Neural cell (in vitro differentiated cells): ENCODE data around the gene PM20D2.
"Not testable (repeated sequence)": the region's sequence is repeated elsewhere in the genome, so short reads cannot be mapped to it uniquely, and the experiment has no call there.

Experiments used
- EP300 ChIP-seq: fragments of 450-650 bp; conservative IDR thresholded peaks from 2 replicates; pipeline ENCODE4 v1.6.1; 2014; ENCODE audit warnings: antibody characterized with exemption, mild to moderate bottlenecking, moderate library complexity; ENCODE audit not compliant: poor library complexity, severe bottlenecking
- EZH2 ChIP-seq: fragments of 200-600, 300-800 bp; shearing (Covaris generic), sonication (generic); IDR thresholded peaks from 2 replicates; pipeline ENCODE4 v1.6.1; 2014; ENCODE audit warnings: antibody characterized with exemption, low read length, borderline replicate concordance, mild to moderate bottlenecking; ENCODE audit not compliant: insufficient read depth, poor library complexity, severe bottlenecking
- MXI1 ChIP-seq: fragments of 450-650 bp; conservative IDR thresholded peaks from 2 replicates; pipeline ENCODE4 v1.6.1; 2014; ENCODE audit warnings: antibody characterized with exemption, mild to moderate bottlenecking; ENCODE audit not compliant: poor library complexity, severe bottlenecking
- POLR2AphosphoS5 ChIP-seq: IDR thresholded peaks from 2 replicates; pipeline ENCODE4 v1.6.1; 2012
- RAD21 ChIP-seq: fragments of 450-650 bp; conservative IDR thresholded peaks from 2 replicates; pipeline ENCODE4 v1.6.1; 2014; ENCODE audit warnings: antibody characterized with exemption, mild to moderate bottlenecking, moderate library complexity
- SMC3 ChIP-seq: fragments of 450-650 bp; conservative IDR thresholded peaks from 2 replicates; pipeline ENCODE4 v1.6.1; 2014; ENCODE audit warnings: antibody characterized with exemption, mild to moderate bottlenecking, moderate library complexity; ENCODE audit not compliant: poor library complexity
- TAF1 ChIP-seq: IDR thresholded peaks from 2 replicates; pipeline ENCODE4 v1.6.1; 2012; ENCODE audit warnings: low read depth
- TF ChIP-seq, protein P1 (sequence below): fragments of 450-650 bp; IDR thresholded peaks from 2 replicates; pipeline ENCODE4 v1.5.1; 2014; ENCODE audit warnings: antibody characterized with exemption, mild to moderate bottlenecking, moderate library complexity; ENCODE audit not compliant: poor library complexity, severe bottlenecking
- TF ChIP-seq, protein P2 (sequence below): IDR thresholded peaks from 2 replicates; pipeline ENCODE4 v1.6.1; 2012; ENCODE audit warnings: borderline replicate concordance

DNA sequence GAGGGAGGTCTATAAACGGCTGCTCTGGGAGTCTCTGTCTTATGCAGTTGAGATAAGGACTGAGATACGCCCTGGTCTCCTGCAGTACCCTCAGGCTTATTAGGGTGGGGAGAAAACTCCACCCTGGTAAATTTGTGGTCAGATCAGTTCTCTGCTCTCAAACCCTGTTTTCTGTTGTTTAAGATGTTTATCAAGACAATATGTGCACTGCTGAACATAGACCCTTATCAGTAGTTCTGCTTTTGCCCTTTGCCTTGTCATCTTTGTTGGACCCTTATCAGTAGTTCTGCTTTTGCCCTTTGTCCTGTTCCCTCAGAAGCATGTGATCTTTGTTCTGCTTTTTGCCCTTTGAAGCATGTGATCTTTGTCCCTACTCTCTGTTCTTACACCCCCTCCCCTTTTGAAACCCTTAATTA, 17.6 kb upstream of the PM20D2 start:
- TF ChIP-seq, protein P1, sequence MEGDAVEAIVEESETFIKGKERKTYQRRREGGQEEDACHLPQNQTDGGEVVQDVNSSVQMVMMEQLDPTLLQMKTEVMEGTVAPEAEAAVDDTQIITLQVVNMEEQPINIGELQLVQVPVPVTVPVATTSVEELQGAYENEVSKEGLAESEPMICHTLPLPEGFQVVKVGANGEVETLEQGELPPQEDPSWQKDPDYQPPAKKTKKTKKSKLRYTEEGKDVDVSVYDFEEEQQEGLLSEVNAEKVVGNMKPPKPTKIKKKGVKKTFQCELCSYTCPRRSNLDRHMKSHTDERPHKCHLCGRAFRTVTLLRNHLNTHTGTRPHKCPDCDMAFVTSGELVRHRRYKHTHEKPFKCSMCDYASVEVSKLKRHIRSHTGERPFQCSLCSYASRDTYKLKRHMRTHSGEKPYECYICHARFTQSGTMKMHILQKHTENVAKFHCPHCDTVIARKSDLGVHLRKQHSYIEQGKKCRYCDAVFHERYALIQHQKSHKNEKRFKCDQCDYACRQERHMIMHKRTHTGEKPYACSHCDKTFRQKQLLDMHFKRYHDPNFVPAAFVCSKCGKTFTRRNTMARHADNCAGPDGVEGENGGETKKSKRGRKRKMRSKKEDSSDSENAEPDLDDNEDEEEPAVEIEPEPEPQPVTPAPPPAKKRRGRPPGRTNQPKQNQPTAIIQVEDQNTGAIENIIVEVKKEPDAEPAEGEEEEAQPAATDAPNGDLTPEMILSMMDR: not testable (repeated sequence)
- TF ChIP-seq EZH2, MXI1, POLR2AphosphoS5, SMC3, EP300, TAF1, RAD21: not testable (repeated sequence)
- TF ChIP-seq, protein P2, sequence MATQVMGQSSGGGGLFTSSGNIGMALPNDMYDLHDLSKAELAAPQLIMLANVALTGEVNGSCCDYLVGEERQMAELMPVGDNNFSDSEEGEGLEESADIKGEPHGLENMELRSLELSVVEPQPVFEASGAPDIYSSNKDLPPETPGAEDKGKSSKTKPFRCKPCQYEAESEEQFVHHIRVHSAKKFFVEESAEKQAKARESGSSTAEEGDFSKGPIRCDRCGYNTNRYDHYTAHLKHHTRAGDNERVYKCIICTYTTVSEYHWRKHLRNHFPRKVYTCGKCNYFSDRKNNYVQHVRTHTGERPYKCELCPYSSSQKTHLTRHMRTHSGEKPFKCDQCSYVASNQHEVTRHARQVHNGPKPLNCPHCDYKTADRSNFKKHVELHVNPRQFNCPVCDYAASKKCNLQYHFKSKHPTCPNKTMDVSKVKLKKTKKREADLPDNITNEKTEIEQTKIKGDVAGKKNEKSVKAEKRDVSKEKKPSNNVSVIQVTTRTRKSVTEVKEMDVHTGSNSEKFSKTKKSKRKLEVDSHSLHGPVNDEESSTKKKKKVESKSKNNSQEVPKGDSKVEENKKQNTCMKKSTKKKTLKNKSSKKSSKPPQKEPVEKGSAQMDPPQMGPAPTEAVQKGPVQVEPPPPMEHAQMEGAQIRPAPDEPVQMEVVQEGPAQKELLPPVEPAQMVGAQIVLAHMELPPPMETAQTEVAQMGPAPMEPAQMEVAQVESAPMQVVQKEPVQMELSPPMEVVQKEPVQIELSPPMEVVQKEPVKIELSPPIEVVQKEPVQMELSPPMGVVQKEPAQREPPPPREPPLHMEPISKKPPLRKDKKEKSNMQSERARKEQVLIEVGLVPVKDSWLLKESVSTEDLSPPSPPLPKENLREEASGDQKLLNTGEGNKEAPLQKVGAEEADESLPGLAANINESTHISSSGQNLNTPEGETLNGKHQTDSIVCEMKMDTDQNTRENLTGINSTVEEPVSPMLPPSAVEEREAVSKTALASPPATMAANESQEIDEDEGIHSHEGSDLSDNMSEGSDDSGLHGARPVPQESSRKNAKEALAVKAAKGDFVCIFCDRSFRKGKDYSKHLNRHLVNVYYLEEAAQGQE: not testable (repeated sequence)
